Peyer's patch (tissue), 4 donors: ENCODE measurements around the gene MICU2.

Experiments
- POLR2A ChIP-seq, 2 donors: fragments of 450-650 bp; IDR thresholded peaks; one replicate each; pipeline ENCODE4 v1.5.1; 2017; ENCODE audit warnings: antibody characterized with exemption in 2 of 2, mild to moderate bottlenecking in 2 of 2, moderate library complexity in 2 of 2
- TF ChIP-seq, protein P1 (sequence below), 6 experiments: fragments of 450-650 bp in 4 of 6; fragments of 200-600 bp in 2 of 6; sonication (generic) in 1 of 6; IDR thresholded peaks; one replicate each; pipeline ENCODE4 v1.5.1; 2017 to 2019; ENCODE audit warnings: antibody characterized with exemption in 6 of 6, mild to moderate bottlenecking in 3 of 6, moderate library complexity in 1 of 6

DNA sequence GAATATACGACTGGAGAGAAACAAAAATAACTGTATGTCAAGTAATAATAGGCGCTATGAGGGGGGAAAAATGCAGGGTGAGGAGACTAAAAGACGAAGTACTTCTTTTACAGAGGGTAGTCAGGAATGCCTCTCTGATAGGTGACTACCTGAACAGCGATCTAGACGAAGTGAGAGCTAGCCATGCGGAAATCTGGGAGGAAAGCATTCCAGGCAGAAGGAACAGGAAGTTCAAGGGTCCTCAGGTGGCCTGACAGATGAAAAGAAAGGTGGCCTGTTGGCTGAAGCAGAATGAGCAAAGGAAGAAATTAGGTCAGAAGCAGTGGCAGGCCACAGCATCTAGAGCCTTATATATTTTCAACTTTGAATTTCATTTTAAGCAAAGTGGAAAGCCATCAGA lies 158.2 kb downstream of the MICU2 start:
- no peak for TF ChIP-seq POLR2A (IDR thresholded peaks at IDR 0.05)
- TF ChIP-seq, protein P1, sequence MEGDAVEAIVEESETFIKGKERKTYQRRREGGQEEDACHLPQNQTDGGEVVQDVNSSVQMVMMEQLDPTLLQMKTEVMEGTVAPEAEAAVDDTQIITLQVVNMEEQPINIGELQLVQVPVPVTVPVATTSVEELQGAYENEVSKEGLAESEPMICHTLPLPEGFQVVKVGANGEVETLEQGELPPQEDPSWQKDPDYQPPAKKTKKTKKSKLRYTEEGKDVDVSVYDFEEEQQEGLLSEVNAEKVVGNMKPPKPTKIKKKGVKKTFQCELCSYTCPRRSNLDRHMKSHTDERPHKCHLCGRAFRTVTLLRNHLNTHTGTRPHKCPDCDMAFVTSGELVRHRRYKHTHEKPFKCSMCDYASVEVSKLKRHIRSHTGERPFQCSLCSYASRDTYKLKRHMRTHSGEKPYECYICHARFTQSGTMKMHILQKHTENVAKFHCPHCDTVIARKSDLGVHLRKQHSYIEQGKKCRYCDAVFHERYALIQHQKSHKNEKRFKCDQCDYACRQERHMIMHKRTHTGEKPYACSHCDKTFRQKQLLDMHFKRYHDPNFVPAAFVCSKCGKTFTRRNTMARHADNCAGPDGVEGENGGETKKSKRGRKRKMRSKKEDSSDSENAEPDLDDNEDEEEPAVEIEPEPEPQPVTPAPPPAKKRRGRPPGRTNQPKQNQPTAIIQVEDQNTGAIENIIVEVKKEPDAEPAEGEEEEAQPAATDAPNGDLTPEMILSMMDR (IDR thresholded peaks at IDR 0.05): no peak
